GM18507 (cell line): ENCODE data around the gene DSC1.

ENCODE experiments used
- DNase-seq: peaks from one replicate; pipeline ENCODE4 v3.0.0; 2011; ENCODE audit warnings: low read depth; ENCODE audit not compliant: insufficient read length; ENCODE audit errors: extremely low spot score
- FAIRE-seq: peaks from 2 replicates; lab custom pipeline; 2011; peaks lifted over from hg19 to GRCh38; lab: Jason Lieb, UNC

The DSC1 gene, protein sequence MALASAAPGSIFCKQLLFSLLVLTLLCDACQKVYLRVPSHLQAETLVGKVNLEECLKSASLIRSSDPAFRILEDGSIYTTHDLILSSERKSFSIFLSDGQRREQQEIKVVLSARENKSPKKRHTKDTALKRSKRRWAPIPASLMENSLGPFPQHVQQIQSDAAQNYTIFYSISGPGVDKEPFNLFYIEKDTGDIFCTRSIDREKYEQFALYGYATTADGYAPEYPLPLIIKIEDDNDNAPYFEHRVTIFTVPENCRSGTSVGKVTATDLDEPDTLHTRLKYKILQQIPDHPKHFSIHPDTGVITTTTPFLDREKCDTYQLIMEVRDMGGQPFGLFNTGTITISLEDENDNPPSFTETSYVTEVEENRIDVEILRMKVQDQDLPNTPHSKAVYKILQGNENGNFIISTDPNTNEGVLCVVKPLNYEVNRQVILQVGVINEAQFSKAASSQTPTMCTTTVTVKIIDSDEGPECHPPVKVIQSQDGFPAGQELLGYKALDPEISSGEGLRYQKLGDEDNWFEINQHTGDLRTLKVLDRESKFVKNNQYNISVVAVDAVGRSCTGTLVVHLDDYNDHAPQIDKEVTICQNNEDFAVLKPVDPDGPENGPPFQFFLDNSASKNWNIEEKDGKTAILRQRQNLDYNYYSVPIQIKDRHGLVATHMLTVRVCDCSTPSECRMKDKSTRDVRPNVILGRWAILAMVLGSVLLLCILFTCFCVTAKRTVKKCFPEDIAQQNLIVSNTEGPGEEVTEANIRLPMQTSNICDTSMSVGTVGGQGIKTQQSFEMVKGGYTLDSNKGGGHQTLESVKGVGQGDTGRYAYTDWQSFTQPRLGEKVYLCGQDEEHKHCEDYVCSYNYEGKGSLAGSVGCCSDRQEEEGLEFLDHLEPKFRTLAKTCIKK

GRCh38 chr18:31162825-31163435, at the start of gene DSC1:
Gene DSC1 (minus strand): TSS chr18:31162856. CDS start chr18:31162594, 262 bp downstream.
- DNase-seq (no peak), FAIRE-seq (no peak)

DNA sequence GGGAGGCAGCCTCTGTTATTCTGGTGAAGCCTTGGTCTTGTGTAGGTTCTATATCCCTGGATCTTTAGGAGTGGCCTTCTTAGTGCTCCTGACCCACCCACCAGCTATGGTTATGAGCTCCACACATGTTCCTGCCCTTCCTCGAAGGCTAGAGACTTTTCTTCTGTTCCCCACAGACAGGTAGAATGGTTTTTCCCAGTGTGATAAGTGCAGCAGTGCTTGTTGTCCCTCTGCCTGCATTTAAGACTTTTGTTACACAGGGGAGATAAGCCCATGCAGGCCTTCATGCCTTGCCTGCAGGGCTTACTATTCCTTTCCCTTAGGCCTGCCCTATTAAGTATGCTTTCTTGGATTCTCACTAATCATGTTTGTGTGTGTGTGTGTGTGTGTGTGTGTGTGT, 48.4 kb upstream of the DSC1 start:
- FAIRE-seq (no peak), DNase-seq (no peak)

DNA sequence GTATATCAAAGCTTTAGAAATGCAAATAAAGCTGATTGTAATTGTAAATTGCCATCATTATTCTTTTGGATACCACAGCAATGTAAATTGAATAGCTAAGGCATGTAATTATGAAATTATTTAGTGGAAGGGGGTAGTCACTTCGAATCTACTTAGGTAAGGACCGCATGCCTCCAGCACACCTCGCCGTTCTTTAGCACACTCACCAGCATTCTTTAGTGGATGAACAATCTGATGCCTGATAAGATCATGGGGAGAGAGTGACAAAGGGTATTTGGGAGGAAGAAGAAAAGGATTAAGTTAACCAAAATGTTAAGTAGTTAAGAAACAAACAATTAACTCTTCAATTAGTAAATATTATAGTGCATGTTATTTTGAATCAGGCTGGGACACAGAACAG, 46.4 kb upstream of the DSC1 start:
- DNase-seq (no peak), FAIRE-seq (no peak)

- DNase-seq (no peak), FAIRE-seq (no peak)
Observed at GRCh38 chr18:31207391-31207790, 44.7 kb upstream of the DSC1 start.

- FAIRE-seq (peak; percentile 80), DNase-seq (peak; percentile 23)
Observed at GRCh38 chr18:31206787-31207381, 44.2 kb upstream of the DSC1 start.

DNA sequence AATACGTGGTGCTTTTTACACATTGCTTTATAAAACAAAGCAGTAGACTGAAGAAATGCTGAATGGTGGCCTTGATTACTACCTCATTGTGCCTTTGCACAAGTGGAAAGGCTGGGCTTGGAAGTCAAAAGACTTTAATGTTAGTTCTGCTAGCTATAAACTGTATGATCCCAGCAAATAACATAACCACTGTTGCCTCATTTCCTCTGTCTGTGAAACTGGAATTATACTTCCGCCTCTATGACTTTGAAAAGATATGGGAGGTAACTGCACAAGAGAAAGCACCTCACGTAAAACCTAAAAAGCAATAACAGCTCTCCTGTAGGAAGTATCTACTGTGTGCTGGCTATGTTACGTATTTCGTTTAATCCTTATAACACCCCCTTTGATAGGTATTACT, 43.4 kb upstream of the DSC1 start:
- FAIRE-seq = peak; percentile 38
- DNase-seq = no peak

DNA sequence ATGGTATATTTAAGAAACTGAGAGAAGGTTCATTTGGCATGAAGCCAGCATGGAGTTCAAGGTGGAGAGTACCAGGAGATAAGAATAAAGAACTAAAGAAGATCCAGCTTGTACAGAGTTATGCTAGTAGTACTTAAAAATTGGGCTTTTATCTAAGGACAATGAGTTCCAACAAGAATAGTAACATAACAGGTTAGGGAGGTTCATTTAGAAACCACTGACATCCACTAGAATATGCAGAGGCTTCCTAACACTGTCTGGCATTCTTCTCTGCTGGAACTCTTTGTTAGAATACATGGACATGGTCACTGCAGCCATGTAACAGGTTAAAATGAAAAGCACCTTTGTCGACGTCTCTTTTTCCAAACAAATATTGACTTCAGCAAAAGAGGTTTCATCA, 42.6 kb upstream of the DSC1 start:
- DNase-seq (no peak), FAIRE-seq (no peak)

- DNase-seq (no peak), FAIRE-seq (no peak)
Observed at GRCh38 chr18:31204833-31205232, 42.2 kb upstream of the DSC1 start.

- no peak for FAIRE-seq
- DNase-seq = no peak
Observed at GRCh38 chr18:31204166-31204565, 41.5 kb upstream of the DSC1 start.

DNA sequence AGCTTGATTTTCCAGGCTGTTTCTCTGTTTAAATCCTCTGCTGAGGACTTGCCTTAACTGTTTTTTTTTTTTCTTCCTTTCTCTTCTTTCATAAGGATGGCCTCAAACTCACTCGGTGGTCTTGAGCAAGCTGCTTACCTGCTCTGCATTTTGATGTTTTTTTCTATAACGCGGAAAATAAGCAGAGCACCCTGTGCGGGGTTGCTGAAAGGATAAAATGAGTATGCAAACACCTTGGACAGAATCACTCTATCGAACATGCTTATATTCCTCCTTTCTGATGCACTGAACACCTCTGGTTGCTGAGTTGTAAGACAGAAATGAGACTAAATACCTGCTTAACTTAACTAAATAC, 41.1 kb upstream of the DSC1 start:
- no peak for FAIRE-seq
- DNase-seq = no peak

GRCh38 chr18:31203096-31203793, 40.6 kb upstream of the DSC1 start:
- DNase-seq (no peak), FAIRE-seq (no peak)

- DNase-seq (no peak), FAIRE-seq (no peak)
Observed at GRCh38 chr18:31199190-31199769, 36.6 kb upstream of the DSC1 start.

- no peak for DNase-seq
Observed at GRCh38 chr18:31197676-31198075, 35.0 kb upstream of the DSC1 start.

DNA sequence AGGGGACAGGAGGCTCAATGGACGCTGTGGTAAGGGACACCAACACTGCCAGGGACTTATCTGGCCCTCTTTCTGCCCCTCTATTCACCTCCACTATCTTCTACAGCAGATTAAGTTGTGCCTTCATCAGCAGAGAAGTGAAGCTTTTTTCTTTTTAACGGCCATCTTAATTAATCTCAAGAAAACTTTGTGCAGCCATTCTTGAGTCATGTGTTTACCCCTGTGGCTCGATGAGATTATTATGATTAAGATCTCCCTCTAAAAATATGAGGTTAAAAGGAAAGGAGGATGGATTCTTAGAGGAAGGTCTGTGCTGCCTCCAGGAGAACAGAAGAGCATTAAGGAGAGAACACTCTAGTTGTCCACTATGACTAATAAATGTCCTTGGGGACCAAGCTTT, 32.4 kb upstream of the DSC1 start:
- no peak for DNase-seq
- no peak for FAIRE-seq

More at GRCh38 chr18:31197676-31198075, 35.0 kb upstream of the DSC1 start:
- no peak for FAIRE-seq

DNA sequence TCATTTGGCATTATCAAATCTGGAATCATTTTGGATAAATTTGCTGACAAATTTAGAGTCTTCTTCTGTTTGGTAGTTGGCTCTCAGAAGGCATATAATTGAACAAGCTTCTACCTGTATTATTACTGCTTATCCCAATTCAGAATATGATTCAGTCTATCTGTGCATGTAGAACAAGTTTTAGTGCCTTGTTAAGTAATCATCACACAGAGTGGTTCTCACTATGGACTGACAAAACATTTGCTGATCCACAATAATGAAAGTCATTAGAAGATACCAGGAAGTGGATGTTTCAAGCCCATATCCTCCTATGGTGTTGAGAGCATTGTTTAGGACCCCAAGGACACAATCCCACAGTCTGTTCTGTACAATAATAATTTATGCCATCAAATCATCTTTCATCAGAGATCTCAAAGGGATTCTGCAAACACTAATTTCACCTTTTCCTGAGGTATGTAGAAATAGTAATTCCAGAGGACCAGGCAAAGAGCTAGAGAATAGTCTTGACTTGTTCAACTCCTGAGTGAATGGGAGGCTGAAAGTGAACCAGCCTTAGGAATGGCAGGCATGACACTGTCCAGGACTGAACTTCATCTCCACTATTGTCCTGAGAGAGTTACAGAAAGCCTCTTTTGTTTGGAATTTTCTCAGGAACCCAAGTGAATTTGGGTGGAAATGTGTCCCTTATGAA, 29.6 kb upstream of the DSC1 start:
- FAIRE-seq (no peak), DNase-seq (no peak)

DNA sequence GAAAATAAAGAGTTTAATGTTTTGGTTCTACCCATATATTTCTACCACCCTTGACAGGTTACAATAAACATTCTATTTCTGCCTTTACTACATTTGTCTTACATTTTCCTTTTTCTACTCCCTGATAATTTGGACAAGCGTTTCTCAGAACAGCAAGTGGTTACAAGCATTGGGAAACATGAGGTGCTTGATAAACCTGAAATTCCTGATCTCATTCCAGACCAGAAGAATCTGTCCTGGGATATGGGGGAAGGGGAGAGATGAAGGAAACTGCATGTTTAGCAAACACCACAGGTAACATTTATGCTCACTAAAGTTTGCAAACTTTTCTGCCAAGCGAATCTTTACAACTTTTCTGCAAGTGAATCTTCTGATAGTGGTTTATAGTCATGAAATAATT, 28.3 kb upstream of the DSC1 start:
- FAIRE-seq = no peak
- DNase-seq = no peak

DNA sequence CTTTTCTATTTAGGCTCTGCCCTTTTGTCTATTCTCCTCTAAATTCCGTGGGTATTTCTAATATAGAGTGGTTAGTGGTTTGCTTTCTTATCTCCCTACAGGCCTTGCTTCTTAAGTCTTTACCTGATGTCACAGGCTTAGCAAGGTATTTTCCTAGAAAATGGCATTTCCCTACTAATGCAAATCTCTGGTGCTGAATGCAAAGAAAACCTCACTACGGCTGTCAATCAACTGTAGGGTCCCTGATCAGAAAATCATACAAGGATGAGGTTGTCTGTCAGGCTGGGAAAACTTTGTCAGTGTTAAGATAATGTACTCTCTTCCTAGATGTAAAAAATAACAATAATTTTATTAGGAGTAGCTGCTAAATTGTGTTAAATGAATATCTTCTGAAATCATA, 27.1 kb upstream of the DSC1 start:
- FAIRE-seq (no peak), DNase-seq (no peak)

DNA sequence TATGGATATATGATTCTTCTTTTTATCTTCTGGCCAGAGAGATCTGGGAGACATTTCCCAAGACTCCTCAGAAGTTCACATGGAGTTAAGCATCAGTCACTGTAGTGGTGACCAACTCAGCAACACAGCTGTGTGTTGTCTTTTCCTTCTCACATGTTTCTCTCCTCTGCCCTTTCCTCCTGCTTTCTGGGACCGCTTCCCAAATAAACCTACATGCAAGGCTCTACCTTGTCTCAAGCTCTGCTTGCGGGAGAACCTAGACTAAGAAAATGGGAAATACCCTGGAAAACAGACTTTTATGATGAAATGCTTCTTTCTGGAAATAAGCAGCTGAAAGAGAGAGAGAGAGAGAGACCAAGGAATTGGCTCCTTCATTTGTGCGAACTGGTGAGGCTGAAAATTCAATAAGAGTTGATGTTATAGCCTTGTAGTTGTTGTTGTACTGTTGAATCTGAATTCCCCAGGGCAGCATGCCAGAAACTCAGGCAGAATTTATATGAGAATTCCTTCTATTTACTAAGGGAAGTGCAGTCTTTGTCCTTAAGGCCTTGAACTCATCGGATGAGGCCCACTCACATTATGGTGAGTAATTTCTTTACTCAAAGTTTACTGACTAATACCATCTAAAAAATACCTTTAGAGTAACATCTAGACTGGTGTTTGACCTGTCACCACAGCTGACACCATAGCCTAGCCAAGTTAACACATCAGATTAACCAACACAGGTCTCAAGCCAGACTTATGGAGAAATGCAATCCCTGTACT, 22.7 kb upstream of the DSC1 start:
- FAIRE-seq (no peak), DNase-seq (no peak)
